OCI-LY7 (cell line): ENCODE data around the gene CD46. TPM values are rescaled to one million over a fixed set of nuclear protein-coding genes. Genes with fewer than 3 reads are reported as not detected.

ENCODE experiments used
- BruUV-seq: library from RNA; stranded (reverse); fragments of 400-500 nt; replicated peaks from 2 replicates; lab custom pipeline; 2021; lab: Mats Ljungman, UMichigan
- CTCF ChIA-PET: fragments of 300-600 bp; sonication (Branson Sonifier 250); formaldehyde crosslinking; loops from one replicate; lab custom pipeline; 2022; ENCODE audit warnings: antibody characterized with exemption; ENCODE audit not compliant: unreplicated experiment; lab: Charles Lee
- POLR2A ChIA-PET: fragments of 300-600 bp; sonication (Branson Sonifier 250); formaldehyde crosslinking; loops from one replicate; lab custom pipeline; 2022; ENCODE audit warnings: antibody characterized with exemption; lab: Charles Lee
- DNase-seq: peaks from one replicate; pipeline ENCODE4 v3.0.0-alpha.2; 2015; ENCODE audit warnings: low spot score
- H2AFZ ChIP-seq: fragments of 200-600 bp; sonication (generic), shearing (Covaris generic); 2 replicates; pipeline ENCODE4 v1.6.1; 2014; ENCODE audit warnings: mild to moderate bottlenecking, antibody characterized with exemption, low read length, moderate library complexity
- H3K27ac ChIP-seq: fragments of 200-600 bp; sonication (generic); 2 replicates; pipeline ENCODE4 v1.5.1; 2014; ENCODE audit warnings: mixed run types, low read depth, mild to moderate bottlenecking, moderate library complexity, low read length, inconsistent platforms; ENCODE audit not compliant: poor library complexity, severe bottlenecking
- H3K36me3 ChIP-seq: fragments of 200-600 bp; sonication (generic); 2 replicates; pipeline ENCODE4 v1.6.1; 2014; ENCODE audit warnings: mild to moderate bottlenecking, antibody characterized with exemption, low read length, moderate library complexity, mixed read lengths; ENCODE audit not compliant: insufficient read depth
- H3K4me1 ChIP-seq: fragments of 200-600 bp; sonication (generic); 2 replicates; pipeline ENCODE4 v1.5.1; 2014; ENCODE audit warnings: mild to moderate bottlenecking, low read length; ENCODE audit not compliant: insufficient read depth, poor library complexity, severe bottlenecking
- H3K4me2 ChIP-seq: fragments of 200-600 bp; sonication (generic); 2 replicates; pipeline ENCODE4 v1.6.1; 2014; ENCODE audit warnings: mild to moderate bottlenecking, low read length
- H3K4me3 ChIP-seq: fragments of 200-600 bp; sonication (generic); 2 replicates; pipeline ENCODE4 v1.5.1; 2014; ENCODE audit warnings: mild to moderate bottlenecking, low read depth, low read length; ENCODE audit not compliant: poor library complexity, severe bottlenecking
- H3K79me2 ChIP-seq: fragments of 200-600 bp; sonication (generic); 2 replicates; pipeline ENCODE4 v1.6.1; 2016; ENCODE audit warnings: low read depth, mild to moderate bottlenecking, low read length, moderate library complexity, mixed read lengths; ENCODE audit not compliant: insufficient read depth
- H3K9me2 ChIP-seq: fragments of 200-600 bp; sonication (generic); 2 replicates; pipeline ENCODE4 v1.6.1; 2016; ENCODE audit warnings: mild to moderate bottlenecking, low read length, mixed read lengths; ENCODE audit not compliant: insufficient read depth
- H3K9me3 ChIP-seq: fragments of 200-600 bp; sonication (generic); 2 replicates; pipeline ENCODE4 v1.6.1; 2014; ENCODE audit warnings: mild to moderate bottlenecking, mixed run types, low read length, mixed read lengths
- H4K20me1 ChIP-seq: fragments of 200-600 bp; sonication (generic); 2 replicates; pipeline ENCODE4 v1.6.1; 2014; ENCODE audit warnings: mild to moderate bottlenecking, antibody characterized with exemption, low read length, moderate library complexity, mixed read lengths; ENCODE audit not compliant: insufficient read depth
- CTCF ChIP-seq: fragments of 200-600 bp; sonication (generic); conservative IDR thresholded peaks from 2 replicates; pipeline ENCODE4 v1.5.1; 2014; ENCODE audit warnings: mild to moderate bottlenecking, antibody characterized with exemption, low read length, moderate library complexity, mixed read lengths
- EZH2phosphoT487 ChIP-seq: fragments of 200-600 bp; sonication (generic); IDR thresholded peaks from 2 replicates; pipeline ENCODE4 v1.6.1; 2018; ENCODE audit warnings: low read depth, borderline replicate concordance, mild to moderate bottlenecking, mixed run types, antibody characterized with exemption, low read length, moderate library complexity, mixed read lengths
- intact Hi-C: fragments of 100-400 bp; cut with micrococcal nuclease; formaldehyde crosslinking; loops from one replicate; pipeline ENCODE4 v1.10.0; 2022; ENCODE audit not compliant: unreplicated experiment
- total RNA-seq, 2 experiments: library from RNA; depleted of rRNA in 1 of 2; stranded (reverse); fragments of >200 nt in 1 of 2; shearing (Covaris generic) in 1 of 2; gene quantifications; 2 replicates each; pipeline ENCODE4 v1.2.3, GENCODE V29; 2014 to 2022

The CD46 gene
- total RNA-seq, 2 experiments from 2014 or later: 83.2 to 83.8 TPM

GRCh38 chr1:207754974-207755700, 3.3 kb downstream of the CD46 start:
- H3K4me1 ChIP-seq: peaks cover 42% of the 10 kb centered on the region
- H3K4me3 ChIP-seq: peak overlapping the region; percentile 98
- DNase-seq: no peak
- H3K4me2 ChIP-seq: peak overlapping the region; percentile 90
- no peaks in the 10 kb centered on the region for H3K9me3 ChIP-seq
- no peak for TF ChIP-seq CTCF
- peaks cover 50% of the 10 kb centered on the region for H3K36me3 ChIP-seq
- peaks cover 82% of the 10 kb centered on the region for H3K79me2 ChIP-seq
- BruUV-seq: no TSS peak
- no peak overlapping the region for H3K27ac ChIP-seq
- intact Hi-C loops: loop anchor here (5.0 kb wide), 1 partner anchor 112 kb away; no protein-coding TSS in a partner anchor
- ChIA-PET POLR2A (interaction anchor here (0.6 to 1.4 kb wide), 5 partner anchors 17 to 276 kb away, joined by 3 to 5 read pairs (median 3); no protein-coding TSS in a partner anchor), CTCF (no interaction called here)
- peaks cover 33% of the 10 kb centered on the region; the same call in 1 of the 2 replicates for H4K20me1 ChIP-seq
- no peak overlapping the region for H2AFZ ChIP-seq
- H3K9me2 ChIP-seq: no peaks in the 10 kb centered on the region

- TF ChIP-seq EZH2phosphoT487 (no peak), CTCF (no peak)
- Histone ChIP-seq H3K4me2 (peak overlapping the region; percentile 90), H3K36me3 (peaks cover 58% of the 10 kb centered on the region), H3K79me2 (peaks cover 73% of the 10 kb centered on the region), H3K27ac (no peak overlapping the region), H2AFZ (no peak overlapping the region), H3K4me3 (no peak overlapping the region), H4K20me1 (peaks cover 33% of the 10 kb centered on the region; the same call in 1 of the 2 replicates), H3K4me1 (peaks cover 32% of the 10 kb centered on the region), H3K9me2 (no peaks in the 10 kb centered on the region), H3K9me3 (no peaks in the 10 kb centered on the region)
- DNase-seq: no peak
- intact Hi-C loops: no loop called here
- no TSS peak for BruUV-seq
- POLR2A ChIA-PET: interaction anchor here (0.6 to 1.4 kb wide), 8 partner anchors 10 to 1258 kb away, joined by 3 to 9 read pairs (median 3); no protein-coding TSS in a partner anchor
- CTCF ChIA-PET: no interaction called here
Measured at GRCh38 chr1:207755846-207756693, 4.2 kb downstream of the CD46 start.
